H4 (cell line): ENCODE measurements around the gene SALL3. TPM values are rescaled to one million over a fixed set of nuclear protein-coding genes. Genes with fewer than 3 reads are reported as not detected.

ENCODE experiments used
- DNase-seq: peaks from one replicate; pipeline ENCODE4 v3.0.0-alpha.2; 2015; ENCODE audit warnings: low spot score
- total RNA-seq: library from RNA; depleted of rRNA; stranded (reverse); fragments of >200 nt; shearing (Covaris generic); gene quantifications from 2 replicates; pipeline ENCODE4 v1.2.3, GENCODE V29; 2014; rRNA removed

The SALL3 gene
- total RNA-seq, 1 experiment from 2014 or later: 0.08 TPM

- no peak for DNase-seq
These were observed 26.6 kb downstream of the SALL3 start for GRCh38 chr18:79006106-79006795.

DNA sequence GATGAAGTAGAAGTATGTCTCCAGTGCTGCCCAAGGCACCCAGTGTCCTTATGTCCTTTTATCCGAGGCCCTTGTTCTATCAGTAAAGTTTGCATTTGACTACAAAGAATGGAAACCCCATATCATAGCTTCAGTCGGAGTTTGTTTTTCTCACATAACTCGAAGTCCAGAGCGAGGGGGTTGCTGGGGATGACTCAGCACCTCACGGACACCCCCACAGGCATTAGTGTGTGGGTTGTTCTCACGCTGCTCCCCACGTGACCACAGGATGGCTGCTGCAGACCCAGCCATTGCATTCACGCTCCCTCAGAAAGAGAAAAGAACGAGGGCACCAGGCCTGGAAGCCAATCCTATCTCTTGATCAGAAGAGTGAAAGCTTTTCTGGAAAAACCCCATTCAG is 27.8 kb downstream of the SALL3 start:
- no peak for DNase-seq

GRCh38 chr18:79008356-79008940 is 28.8 kb downstream of the SALL3 start:
- no peak for DNase-seq

DNA sequence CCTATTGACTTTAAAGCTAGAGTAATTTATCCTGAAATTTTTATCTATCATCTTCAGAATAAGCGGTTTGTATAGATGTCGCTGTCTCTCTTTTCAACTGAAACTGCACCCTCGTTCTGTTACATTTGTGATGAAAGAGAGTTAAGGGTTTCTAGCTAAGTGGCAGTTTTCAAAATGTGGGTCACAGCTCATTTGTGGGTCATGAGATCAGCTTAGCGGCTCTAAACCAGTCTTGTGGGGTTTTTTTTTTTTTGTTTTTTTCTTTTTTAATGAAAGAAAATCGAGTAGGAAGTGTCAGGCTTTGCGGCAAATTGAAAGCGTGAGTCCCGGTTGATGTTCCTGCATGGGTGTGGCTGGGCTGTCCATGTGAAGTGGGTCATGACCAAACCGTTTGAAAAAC is 31.2 kb downstream of the SALL3 start:
- DNase-seq: no peak

GRCh38 chr18:79011300-79011870 is 31.8 kb downstream of the SALL3 start:
- no peak for DNase-seq

DNA sequence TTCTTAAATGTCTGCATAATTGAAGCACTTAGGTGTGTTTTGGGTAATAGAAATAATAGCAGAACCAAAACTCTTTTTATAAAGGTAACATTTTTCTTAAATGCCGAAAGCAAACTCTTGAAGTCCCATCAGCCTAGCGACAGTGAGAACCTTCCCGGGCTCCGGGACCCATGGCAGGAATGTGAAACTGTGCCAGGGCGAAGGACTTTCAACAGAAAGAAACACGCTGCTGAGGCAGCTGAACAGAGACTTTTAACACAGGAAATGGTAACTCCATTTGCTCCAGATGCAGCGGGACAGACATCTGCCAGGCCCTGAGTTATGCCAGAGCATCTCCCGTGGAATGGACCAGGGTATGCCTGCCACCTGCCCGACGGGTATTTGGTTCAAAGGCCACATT is 34.3 kb downstream of the SALL3 start:
- no peak for DNase-seq

DNA sequence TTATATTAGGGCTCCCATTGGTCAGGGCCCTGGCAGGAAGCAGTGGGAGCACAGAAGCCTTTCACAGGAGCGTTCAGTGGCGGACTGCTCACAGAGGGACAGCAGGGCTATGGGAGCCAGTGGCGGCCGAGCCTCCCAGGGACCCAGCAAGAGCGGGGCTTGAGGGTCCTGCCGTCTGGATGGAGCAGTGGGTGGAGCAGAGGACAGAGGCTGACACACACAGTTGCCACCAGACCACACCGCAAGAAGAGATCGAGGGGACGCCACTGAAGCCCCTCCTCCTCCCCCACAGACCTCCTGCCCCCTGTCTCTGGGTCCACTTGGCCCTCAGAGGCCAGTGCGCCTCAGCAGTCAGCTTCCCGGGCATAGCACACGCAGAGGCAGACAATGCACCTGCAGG is 39.3 kb downstream of the SALL3 start:
- no peak for DNase-seq

- DNase-seq: no peak
These were observed 40.3 kb downstream of the SALL3 start for GRCh38 chr18:79019881-79020280.

GRCh38 chr18:79022603-79023002 is 43.0 kb downstream of the SALL3 start:
- DNase-seq: no peak

DNA sequence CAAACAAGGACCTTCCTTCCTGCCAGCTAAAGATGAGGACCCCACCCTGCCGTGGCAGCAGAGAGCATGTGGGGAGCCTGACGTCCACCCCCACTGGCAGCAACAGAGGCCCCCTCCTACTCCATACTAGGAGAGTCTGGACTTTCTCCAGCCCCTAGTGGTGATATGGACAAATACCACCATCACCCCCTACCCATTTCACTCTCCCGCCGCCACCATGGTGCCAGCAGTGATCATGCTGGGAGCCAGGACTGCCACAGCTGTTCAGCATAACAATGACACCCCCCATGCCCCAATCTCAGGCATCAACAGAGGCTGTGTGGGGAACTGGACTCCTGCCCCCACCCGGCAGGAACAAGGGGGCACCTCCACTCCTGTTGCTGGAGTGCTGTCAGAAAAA is 46.9 kb downstream of the SALL3 start:
- DNase-seq: no peak

DNA sequence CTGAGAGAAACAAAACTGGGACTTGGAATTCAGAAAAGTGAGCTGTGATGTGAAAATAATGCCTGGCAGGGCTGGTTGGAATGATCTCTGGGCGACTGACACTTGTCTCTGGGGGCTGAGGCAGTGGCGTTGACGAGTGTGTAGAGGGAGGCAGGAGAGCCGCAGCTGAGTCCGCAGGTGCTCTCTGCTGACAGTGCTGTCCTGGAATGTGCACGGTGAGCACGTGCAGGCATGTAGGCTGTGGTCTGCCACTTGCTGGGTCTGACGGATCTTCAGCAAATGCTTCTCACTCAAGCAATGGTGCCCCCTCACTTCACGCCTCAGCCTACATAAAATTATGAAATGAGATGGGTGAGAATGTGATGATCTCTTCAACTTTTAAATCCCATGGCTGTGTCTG is 51.1 kb downstream of the SALL3 start:
- DNase-seq: no peak

DNA sequence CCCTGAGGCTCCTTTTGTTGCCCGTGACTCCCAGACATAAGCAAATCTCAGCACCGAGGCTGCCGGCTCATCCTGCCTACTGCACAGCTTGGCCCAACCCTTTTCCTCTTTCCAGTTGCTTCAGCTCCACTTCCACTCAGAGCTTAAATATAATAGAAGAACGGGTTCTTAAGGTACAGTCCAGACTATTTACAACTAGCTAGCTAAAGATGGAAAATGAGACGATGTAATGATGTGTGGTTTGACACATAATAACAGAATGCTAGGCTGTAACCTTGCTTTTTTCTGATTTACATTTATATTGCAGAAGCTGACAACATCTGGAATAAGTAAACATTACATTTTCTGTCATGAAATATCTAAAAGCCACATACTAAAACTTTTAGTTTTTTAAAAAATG is 62.7 kb downstream of the SALL3 start:
- no peak for DNase-seq

- DNase-seq: no peak
These were observed 63.7 kb downstream of the SALL3 start for GRCh38 chr18:79043288-79043687.

DNA sequence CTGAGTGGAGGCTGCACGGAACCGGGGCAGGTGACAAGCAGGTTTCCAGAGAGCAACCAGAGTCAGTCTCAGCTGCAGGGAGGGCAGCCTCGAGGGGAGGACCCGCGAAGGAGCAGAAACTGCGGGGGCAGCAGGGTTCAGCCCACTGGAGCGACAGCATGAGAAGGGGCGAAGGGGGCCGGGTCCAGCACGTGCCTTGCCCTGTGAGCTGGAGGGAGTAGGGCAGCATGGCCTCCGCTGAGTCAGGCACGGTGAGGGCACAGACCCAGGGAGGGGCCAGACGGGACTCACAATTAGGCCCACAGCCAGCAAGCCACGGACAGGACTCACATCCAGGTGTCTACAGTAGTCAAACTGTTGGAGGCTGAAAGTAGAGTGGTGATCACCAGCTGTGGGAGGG is 66.9 kb downstream of the SALL3 start:
- no peak for DNase-seq

GRCh38 chr18:79047556-79048244 is 68.1 kb downstream of the SALL3 start:
- peak; percentile 82 for DNase-seq

DNA sequence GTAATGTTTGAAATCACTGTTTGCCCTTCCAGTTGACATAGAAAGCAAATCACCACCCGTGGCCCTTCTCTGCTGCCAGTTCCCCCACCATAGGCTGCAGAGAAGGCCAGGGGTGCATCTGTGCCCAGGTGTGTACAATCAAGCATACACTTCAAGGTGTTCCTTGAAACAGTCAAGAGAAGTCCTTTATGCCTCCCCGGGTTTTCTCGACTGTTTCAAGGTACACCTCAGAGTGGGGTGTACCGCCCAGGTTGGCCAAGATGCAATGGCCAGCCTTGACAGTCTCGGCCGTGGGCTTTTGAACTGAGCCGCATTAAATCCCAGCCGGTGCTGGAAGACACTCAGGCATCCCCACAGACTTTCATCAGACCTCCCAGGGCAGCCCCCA is 68.6 kb downstream of the SALL3 start:
- no peak for DNase-seq

DNA sequence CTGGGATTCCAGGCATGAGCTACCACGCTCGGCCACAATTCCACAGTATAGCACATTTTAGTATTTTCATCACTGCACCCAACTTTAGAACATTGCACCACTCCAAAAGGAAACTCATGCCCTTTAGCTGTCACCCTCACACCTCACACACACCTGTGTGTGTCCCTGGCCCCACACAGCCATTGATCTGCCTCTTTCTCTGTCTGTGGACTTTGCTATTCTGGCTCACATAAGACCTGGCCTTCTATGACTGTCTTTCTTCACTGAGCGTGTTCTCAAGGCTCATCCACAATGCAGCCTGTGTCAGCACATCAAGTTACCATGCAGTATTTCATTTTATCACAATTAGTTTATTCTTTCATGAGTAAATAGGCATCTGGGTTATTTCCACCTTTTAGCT is 69.9 kb downstream of the SALL3 start:
- DNase-seq: no peak

Other genes with a start within 250 kb of the SALL3 start
- 8.2 and 9.4 TPM in 2 replicates for gene ATP9B, start 89.6 kb downstream of the SALL3 start, total RNA-seq